OCI-LY1 (cell line): ENCODE measurements around the gene KRTAP10-6.
"Not testable (repeated sequence)": the region's sequence is repeated elsewhere in the genome, so short reads cannot be mapped to it uniquely, and the experiment has no call there.

Source experiments
- H2AFZ ChIP-seq: fragments of 200-600 bp; sonication (generic), shearing (Covaris generic); 2 replicates; pipeline ENCODE4 v1.6.0; 2014; ENCODE audit warnings: antibody characterized with exemption, mild to moderate bottlenecking, low read length
- H3F3A ChIP-seq: fragments of 200-600 bp; sonication (generic), shearing (Covaris generic); 2 replicates; pipeline ENCODE4 v1.6.0; 2014; ENCODE audit warnings: mild to moderate bottlenecking, antibody characterized with exemption, low read length, moderate library complexity; ENCODE audit not compliant: insufficient read depth
- H3K27ac ChIP-seq: fragments of 200-600 bp; sonication (generic); 2 replicates; pipeline ENCODE4 v1.5.1; 2014; ENCODE audit warnings: low read length, mixed run types, mild to moderate bottlenecking, low read depth; ENCODE audit not compliant: poor library complexity, severe bottlenecking
- H3K27me3 ChIP-seq: fragments of 200-600 bp; sonication (generic); 2 replicates; pipeline ENCODE4 v1.6.0; 2014; ENCODE audit warnings: antibody characterized with exemption, mild to moderate bottlenecking, low read length, moderate library complexity; ENCODE audit not compliant: insufficient read depth
- H3K36me3 ChIP-seq: fragments of 200-600 bp; sonication (generic); 2 replicates; pipeline ENCODE4 v1.6.1; 2014; ENCODE audit warnings: mild to moderate bottlenecking, antibody characterized with exemption, low read length, moderate library complexity, mixed read lengths; ENCODE audit not compliant: insufficient read depth
- H3K4me1 ChIP-seq: fragments of 200-600 bp; sonication (generic); 2 replicates; pipeline ENCODE4 v1.5.1; 2014; ENCODE audit warnings: mild to moderate bottlenecking, low read length, moderate library complexity; ENCODE audit not compliant: insufficient read depth, severe bottlenecking
- H3K4me2 ChIP-seq: fragments of 200-600 bp; sonication (generic), shearing (Covaris generic); 2 replicates; pipeline ENCODE4 v1.6.1; 2014; ENCODE audit warnings: low read length
- H3K4me3 ChIP-seq: fragments of 200-600 bp; sonication (generic); 2 replicates; pipeline ENCODE4 v1.5.1; 2014; ENCODE audit warnings: low read length, low read depth, mild to moderate bottlenecking, mixed read lengths; ENCODE audit not compliant: poor library complexity, severe bottlenecking
- H3K79me2 ChIP-seq: fragments of 200-600 bp; shearing (Covaris generic); 2 replicates; pipeline ENCODE4 v1.6.1; 2016; ENCODE audit warnings: mixed run types, low read length, mixed read lengths; ENCODE audit not compliant: insufficient read depth
- H3K9ac ChIP-seq: fragments of 200-600 bp; sonication (generic), shearing (Covaris generic); 2 replicates; pipeline ENCODE4 v1.6.1; 2014; ENCODE audit warnings: mild to moderate bottlenecking, low read length, mixed read lengths
- H3K9me2 ChIP-seq: fragments of 200-600 bp; sonication (generic), shearing (Covaris generic); 2 replicates; pipeline ENCODE4 v1.6.1; 2014; ENCODE audit warnings: low read depth, mild to moderate bottlenecking, low read length, mixed read lengths
- H3K9me3 ChIP-seq: fragments of 200-600 bp; shearing (Covaris generic); 2 replicates; pipeline ENCODE4 v1.6.1; 2014; ENCODE audit warnings: low read length, mixed read lengths
- H4K20me1 ChIP-seq: fragments of 200-600 bp; sonication (generic), shearing (Covaris generic); 2 replicates; pipeline ENCODE4 v1.6.0; 2016; ENCODE audit warnings: mild to moderate bottlenecking, low read length; ENCODE audit not compliant: insufficient read depth
- EZH2 ChIP-seq: fragments of 200-600 bp; sonication (generic), shearing (Covaris generic); IDR thresholded peaks from 2 replicates; pipeline ENCODE4 v1.8.0; 2017; ENCODE audit warnings: borderline replicate concordance, mixed run types, mild to moderate bottlenecking, antibody characterized with exemption, low read length, moderate library complexity, mixed read lengths
- TF ChIP-seq, protein P1 (sequence below): fragments of 200-600 bp; sonication (generic), shearing (Covaris generic); IDR thresholded peaks from 2 replicates; pipeline ENCODE4 v1.5.1; 2017; ENCODE audit warnings: mild to moderate bottlenecking, antibody characterized with exemption, low read length, moderate library complexity, mixed read lengths

Gene KRTAP10-6, protein sequence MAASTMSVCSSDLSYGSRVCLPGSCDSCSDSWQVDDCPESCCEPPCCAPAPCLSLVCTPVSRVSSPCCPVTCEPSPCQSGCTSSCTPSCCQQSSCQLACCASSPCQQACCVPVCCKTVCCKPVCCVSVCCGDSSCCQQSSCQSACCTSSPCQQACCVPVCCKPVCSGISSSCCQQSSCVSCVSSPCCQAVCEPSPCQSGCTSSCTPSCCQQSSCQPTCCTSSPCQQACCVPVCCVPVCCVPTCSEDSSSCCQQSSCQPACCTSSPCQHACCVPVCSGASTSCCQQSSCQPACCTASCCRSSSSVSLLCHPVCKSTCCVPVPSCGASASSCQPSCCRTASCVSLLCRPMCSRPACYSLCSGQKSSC

DNA sequence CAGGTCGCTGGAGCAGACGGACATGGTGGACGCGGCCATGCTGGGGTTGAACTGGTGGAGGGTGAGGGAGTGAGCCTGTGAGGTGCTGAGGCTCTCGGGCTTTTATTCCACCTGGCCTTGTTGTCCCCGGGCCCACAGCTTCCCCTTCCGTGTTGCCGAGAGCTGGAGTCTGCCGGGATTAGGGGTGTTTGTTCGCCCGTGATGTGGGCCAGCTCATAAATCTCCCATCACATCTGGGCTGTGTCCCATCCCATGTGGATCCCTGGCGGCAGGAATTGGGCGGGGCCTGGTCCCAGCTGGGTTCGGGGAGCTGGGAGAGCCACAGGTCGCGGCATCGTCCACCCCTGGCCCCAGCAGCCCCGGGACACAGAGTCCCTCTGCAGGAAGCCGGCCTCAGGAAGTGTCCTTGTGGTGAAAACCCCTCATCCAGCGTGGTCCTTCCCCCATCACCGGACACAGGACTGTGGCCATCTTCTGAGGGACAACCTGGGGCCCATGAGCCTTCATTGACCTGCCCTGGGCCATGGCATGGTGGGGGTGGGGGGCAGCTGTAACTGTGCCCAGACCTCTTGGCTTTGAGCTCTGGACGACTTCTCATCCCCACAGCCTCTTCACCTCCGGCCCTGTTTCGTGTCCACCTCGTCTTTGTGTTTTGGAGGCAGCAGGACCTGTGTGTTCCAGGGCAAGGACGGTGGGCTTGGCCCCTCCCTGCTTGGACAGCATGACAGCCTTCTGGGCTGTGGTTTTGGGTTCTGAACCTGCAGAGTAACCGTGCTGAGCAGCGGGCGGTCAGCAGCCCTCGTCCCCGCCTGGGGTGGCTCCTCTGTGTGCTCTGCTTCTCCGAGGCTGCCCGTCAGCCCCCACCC is at the start of gene KRTAP10-6:
Gene KRTAP10-6, minus strand, starts transcription at position 60 of the 866 bp plus-strand sequence. Its CDS starts 21 bp downstream, at position 39.
- Histone ChIP-seq H3F3A (no peaks in the 10 kb centered on the region), H4K20me1 (no peaks in the 10 kb centered on the region), H3K9me3 (no peaks in the 10 kb centered on the region), H3K4me3 (no peak within 1 kb of the TSS), H3K27me3 (no peaks in the 10 kb centered on the region), H3K9me2 (no peaks in the 10 kb centered on the region), H3K36me3 (no peaks in the 10 kb centered on the region), H2AFZ (no peak within 1 kb of the TSS), H3K4me1 (no peaks in the 10 kb centered on the region), H3K27ac (no peak within 1 kb of the TSS), H3K4me2 (no peak within 1 kb of the TSS), H3K9ac (no peak within 1 kb of the TSS), H3K79me2 (no peaks in the 10 kb centered on the region)
- TF ChIP-seq, protein P1, sequence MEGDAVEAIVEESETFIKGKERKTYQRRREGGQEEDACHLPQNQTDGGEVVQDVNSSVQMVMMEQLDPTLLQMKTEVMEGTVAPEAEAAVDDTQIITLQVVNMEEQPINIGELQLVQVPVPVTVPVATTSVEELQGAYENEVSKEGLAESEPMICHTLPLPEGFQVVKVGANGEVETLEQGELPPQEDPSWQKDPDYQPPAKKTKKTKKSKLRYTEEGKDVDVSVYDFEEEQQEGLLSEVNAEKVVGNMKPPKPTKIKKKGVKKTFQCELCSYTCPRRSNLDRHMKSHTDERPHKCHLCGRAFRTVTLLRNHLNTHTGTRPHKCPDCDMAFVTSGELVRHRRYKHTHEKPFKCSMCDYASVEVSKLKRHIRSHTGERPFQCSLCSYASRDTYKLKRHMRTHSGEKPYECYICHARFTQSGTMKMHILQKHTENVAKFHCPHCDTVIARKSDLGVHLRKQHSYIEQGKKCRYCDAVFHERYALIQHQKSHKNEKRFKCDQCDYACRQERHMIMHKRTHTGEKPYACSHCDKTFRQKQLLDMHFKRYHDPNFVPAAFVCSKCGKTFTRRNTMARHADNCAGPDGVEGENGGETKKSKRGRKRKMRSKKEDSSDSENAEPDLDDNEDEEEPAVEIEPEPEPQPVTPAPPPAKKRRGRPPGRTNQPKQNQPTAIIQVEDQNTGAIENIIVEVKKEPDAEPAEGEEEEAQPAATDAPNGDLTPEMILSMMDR = no peak
- no peak for TF ChIP-seq EZH2

DNA sequence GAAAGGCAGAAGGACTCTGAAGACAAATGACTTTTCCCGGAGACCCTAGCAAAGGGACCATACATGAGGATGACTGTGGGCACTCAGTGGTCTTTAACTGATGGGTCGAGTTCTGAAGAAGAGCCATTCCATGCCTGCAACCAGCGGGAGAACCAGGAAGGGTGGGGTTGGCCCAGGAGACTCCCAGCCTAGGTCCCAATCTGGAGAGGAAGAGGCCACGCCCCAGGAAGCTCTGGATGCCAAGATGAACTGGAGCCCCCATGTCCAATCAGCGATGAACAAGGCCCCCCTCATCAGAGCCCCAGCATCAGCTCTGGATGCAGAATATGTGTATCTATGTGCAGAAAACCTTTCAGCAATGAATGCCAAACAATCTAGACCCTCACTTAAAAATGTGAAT is 48.5 kb upstream of the KRTAP10-6 start:
- no peaks in the 10 kb centered on the region for H3F3A ChIP-seq
- H3K4me3 ChIP-seq = no peak overlapping the region
- TF ChIP-seq, protein P1 = no peak
- TF ChIP-seq EZH2 = no peak
- H3K36me3 ChIP-seq = no peaks in the 10 kb centered on the region
- no peak overlapping the region for H3K9ac ChIP-seq
- H4K20me1 ChIP-seq = no peaks in the 10 kb centered on the region
- no peaks in the 10 kb centered on the region for H3K27me3 ChIP-seq
- H3K27ac ChIP-seq = no peak overlapping the region
- no peaks in the 10 kb centered on the region for H3K9me2 ChIP-seq
- H3K79me2 ChIP-seq = no peaks in the 10 kb centered on the region
- no peak overlapping the region for H3K4me2 ChIP-seq
- H2AFZ ChIP-seq = no peak overlapping the region
- H3K9me3 ChIP-seq = peaks cover 8% of the 10 kb centered on the region
- no peaks in the 10 kb centered on the region for H3K4me1 ChIP-seq

DNA sequence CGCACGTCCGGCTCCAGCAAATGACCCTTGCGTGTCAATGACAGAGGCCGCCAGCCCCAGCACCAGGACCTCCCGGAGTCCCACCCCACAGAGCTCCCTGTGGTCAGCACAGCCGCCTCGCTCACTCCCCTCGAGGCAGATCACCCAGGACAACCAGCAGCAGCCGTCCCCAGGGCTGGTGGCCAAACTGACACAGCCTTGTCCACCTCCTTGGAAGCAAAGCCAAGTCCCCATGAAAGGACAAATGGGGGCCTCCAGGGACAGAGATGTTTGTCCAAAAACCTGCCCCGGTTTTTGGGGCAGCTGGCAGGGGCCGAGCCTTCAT is 47.0 kb upstream of the KRTAP10-6 start:
- Histone ChIP-seq H3K9me3 (peaks cover 4% of the 10 kb centered on the region), H3K27me3 (no peaks in the 10 kb centered on the region)

DNA sequence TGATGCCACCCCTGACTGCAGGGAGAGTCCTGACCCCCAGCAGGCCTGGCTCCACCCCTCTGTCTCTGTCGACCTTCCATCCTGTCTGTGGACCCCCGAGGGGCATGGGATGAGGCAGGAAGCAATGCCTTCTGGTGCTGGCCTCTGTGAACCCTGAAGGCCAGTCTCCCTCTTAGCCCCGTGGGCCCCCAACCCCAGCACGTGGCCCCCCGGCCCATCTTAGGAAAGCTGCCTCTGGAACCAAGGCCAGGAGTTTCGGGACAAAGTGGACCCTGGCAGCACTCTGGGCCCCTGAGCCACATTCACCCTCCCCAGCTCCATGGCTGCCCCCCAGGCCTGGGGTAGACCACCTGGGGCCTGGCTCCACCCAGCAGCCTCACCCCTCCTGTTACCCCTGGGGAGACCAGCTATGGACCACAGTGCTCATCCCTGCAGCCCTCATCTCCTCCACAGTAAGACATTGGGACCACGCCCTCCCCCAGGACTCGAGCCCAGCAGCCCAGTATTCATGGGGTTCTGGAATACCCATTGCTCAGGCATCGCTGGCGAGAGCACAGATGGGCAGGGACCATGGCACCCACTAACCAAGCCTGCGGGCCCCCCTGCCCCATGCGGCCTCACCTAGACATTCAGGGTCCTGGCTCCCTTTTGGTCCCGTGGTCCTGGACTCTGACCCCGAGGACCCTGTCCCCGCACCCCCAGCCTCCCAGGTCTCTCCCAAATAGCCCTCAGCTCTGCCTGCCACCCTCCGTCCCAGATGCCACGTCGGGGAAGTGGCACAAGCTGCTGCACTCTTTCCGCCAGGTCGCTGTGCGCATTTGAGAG is 46.4 kb upstream of the KRTAP10-6 start:
- H3F3A ChIP-seq, H3K9me3 ChIP-seq, H3K9me2 ChIP-seq, H3K79me2 ChIP-seq, H4K20me1 ChIP-seq, H2AFZ ChIP-seq, H3K4me1 ChIP-seq, H3K9ac ChIP-seq, H3K4me3 ChIP-seq, H3K27me3 ChIP-seq, H3K27ac ChIP-seq, H3K36me3 ChIP-seq, H3K4me2 ChIP-seq: not testable (repeated sequence)

More for the DNA sequence above, 47.0 kb upstream of the KRTAP10-6 start:
- Histone ChIP-seq H3F3A (no peaks in the 10 kb centered on the region), H3K36me3 (no peaks in the 10 kb centered on the region), H3K27ac (no peak overlapping the region), H3K4me1 (no peaks in the 10 kb centered on the region), H4K20me1 (no peaks in the 10 kb centered on the region), H3K9me2 (no peaks in the 10 kb centered on the region), H2AFZ (no peak overlapping the region), H3K4me2 (no peak overlapping the region), H3K4me3 (no peak overlapping the region), H3K9ac (no peak overlapping the region), H3K79me2 (no peaks in the 10 kb centered on the region)
- TF ChIP-seq, protein P1 = no peak
- no peak for TF ChIP-seq EZH2
